ENCODE results near the gene CNTN5. TPM values are rescaled to one million over a fixed set of nuclear protein-coding genes. Genes with fewer than 3 reads are reported as not detected.

The CNTN5 gene
- polyA plus RNA-seq, 1 of the 3 experiments (the other 2 are of a cell fraction), result not detected

DNA sequence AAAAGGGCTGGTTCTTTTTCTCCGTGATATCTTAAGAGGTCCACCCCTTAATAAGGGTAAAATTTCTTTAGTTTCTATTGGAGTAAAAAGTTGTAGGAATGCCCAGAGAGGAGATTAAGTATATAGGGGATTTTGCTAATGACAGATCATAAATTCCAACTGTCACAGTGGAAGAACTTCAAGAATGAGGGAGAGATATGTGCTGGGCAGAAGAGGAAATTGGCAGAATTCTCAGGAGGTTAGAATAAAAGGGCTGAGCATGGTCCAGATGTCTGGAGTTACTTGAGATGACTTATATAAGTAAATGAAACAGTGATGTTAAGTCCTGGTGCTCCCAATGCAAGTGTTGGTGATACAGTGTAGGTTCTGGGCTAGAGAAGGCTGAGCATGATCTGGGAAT is 1248.8 kb downstream of the CNTN5 start:
- H4K20me1 ChIP-seq (ENCODE audit: insufficient read depth), result no peaks in the 10 kb centered on the region
- WGBS (ENCODE audit: low lambda C conversion rate), result 3% methylated on average over 1 of the region's 1 CpG
- H3K36me3 ChIP-seq (replicated peaks in 1 of 2; ENCODE audit: control insufficient read depth in 1 of 2, insufficient read depth in 2 of 2, low read length in 1 of 2), result no peaks in the 10 kb centered on the region
- no peak overlapping the region for H3K4me3 ChIP-seq (ENCODE audit: low read depth in 2 of 2, low read length in 1 of 2)
- no peaks in the 10 kb centered on the region for H3K79me2 ChIP-seq (ENCODE audit: insufficient read depth)
- H3K27me3 ChIP-seq (ENCODE audit: insufficient read depth), result no peaks in the 10 kb centered on the region
- POLR2A ChIA-PET, result no interaction called here
- TF ChIP-seq NFIC (IDR thresholded peaks at IDR 0.05; ENCODE audit: borderline replicate concordance) (no peak), POLR2AphosphoS5 (IDR thresholded peaks at IDR 0.05; ENCODE audit: low read depth, low read length) (no peak), FOSL2 (IDR thresholded peaks at IDR 0.05; ENCODE audit: borderline replicate concordance, low read depth) (no peak), TAF1 (IDR thresholded peaks at IDR 0.05; ENCODE audit: borderline replicate concordance, low read depth, low read length) (no peak), RCOR1 (IDR thresholded peaks at IDR 0.05; ENCODE audit: low read length) (no peak), GABPA (IDR thresholded peaks at IDR 0.05; ENCODE audit: low read depth) (no peak), CHD2 (IDR thresholded peaks at IDR 0.05; ENCODE audit: low read length, partially characterized antibody) (no peak), RXRA (IDR thresholded peaks at IDR 0.05; ENCODE audit: borderline replicate concordance, low read depth) (no peak), GATA2 (CRISPR knock-in tag; IDR thresholded peaks at IDR 0.05) (no peak), TCF12 (IDR thresholded peaks at IDR 0.05) (no peak), TEAD4 (IDR thresholded peaks at IDR 0.05; ENCODE audit: borderline replicate concordance, insufficient read depth) (no peak)
- TF ChIP-seq, protein P1, sequence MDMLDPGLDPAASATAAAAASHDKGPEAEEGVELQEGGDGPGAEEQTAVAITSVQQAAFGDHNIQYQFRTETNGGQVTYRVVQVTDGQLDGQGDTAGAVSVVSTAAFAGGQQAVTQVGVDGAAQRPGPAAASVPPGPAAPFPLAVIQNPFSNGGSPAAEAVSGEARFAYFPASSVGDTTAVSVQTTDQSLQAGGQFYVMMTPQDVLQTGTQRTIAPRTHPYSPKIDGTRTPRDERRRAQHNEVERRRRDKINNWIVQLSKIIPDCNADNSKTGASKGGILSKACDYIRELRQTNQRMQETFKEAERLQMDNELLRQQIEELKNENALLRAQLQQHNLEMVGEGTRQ (IDR thresholded peaks at IDR 0.05; ENCODE audit: borderline replicate concordance, low read depth, low read length), result no peak
- TF ChIP-seq, protein P2, sequence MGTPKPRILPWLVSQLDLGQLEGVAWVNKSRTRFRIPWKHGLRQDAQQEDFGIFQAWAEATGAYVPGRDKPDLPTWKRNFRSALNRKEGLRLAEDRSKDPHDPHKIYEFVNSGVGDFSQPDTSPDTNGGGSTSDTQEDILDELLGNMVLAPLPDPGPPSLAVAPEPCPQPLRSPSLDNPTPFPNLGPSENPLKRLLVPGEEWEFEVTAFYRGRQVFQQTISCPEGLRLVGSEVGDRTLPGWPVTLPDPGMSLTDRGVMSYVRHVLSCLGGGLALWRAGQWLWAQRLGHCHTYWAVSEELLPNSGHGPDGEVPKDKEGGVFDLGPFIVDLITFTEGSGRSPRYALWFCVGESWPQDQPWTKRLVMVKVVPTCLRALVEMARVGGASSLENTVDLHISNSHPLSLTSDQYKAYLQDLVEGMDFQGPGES (IDR thresholded peaks at IDR 0.05; ENCODE audit: low read depth, low read length), result no peak
- TF ChIP-seq, protein P3, sequence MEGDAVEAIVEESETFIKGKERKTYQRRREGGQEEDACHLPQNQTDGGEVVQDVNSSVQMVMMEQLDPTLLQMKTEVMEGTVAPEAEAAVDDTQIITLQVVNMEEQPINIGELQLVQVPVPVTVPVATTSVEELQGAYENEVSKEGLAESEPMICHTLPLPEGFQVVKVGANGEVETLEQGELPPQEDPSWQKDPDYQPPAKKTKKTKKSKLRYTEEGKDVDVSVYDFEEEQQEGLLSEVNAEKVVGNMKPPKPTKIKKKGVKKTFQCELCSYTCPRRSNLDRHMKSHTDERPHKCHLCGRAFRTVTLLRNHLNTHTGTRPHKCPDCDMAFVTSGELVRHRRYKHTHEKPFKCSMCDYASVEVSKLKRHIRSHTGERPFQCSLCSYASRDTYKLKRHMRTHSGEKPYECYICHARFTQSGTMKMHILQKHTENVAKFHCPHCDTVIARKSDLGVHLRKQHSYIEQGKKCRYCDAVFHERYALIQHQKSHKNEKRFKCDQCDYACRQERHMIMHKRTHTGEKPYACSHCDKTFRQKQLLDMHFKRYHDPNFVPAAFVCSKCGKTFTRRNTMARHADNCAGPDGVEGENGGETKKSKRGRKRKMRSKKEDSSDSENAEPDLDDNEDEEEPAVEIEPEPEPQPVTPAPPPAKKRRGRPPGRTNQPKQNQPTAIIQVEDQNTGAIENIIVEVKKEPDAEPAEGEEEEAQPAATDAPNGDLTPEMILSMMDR (IDR thresholded peaks at IDR 0.05), result no peak
- TF ChIP-seq, protein P4, sequence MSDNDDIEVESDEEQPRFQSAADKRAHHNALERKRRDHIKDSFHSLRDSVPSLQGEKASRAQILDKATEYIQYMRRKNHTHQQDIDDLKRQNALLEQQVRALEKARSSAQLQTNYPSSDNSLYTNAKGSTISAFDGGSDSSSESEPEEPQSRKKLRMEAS (IDR thresholded peaks at IDR 0.05; ENCODE audit: low read depth), result no peak
- no peaks in the 10 kb centered on the region for H3K9me3 ChIP-seq
- no peak for DNase-seq
- CTCF ChIA-PET, result no interaction called here
- no peak overlapping the region for H3K4me2 ChIP-seq
- no peak overlapping the region for H3K9ac ChIP-seq
- no peaks in the 10 kb centered on the region; a peak in 1 of 4 replicates for H3K4me1 ChIP-seq (ENCODE audit: control insufficient read depth in 1 of 2, insufficient read depth in 2 of 2, low read depth in 1 of 2, low read length in 1 of 2)
- H3K27ac ChIP-seq (ENCODE audit: low read depth in 2 of 2, low read length in 1 of 2), result no peak overlapping the region
- H2AFZ ChIP-seq (ENCODE audit: low read depth), result no peak overlapping the region
- peaks cover 2% of the 10 kb centered on the region; the same call in 1 of the 2 replicates for H3K9me2 ChIP-seq
- H3F3A ChIP-seq (replicated peaks; ENCODE audit: insufficient read depth), result no peaks in the 10 kb centered on the region

Data from SK-N-SH (cell line).